ENCODE measurements around the gene OR6B3.

OR6B3 gene

GRCh38 chr2:240060977-240061591 lies 7.8 kb upstream of the OR6B3 start:
- no peak overlapping the region for H3K4me3 ChIP-seq (ENCODE audit: low read depth, low read length)
- TF ChIP-seq CTCF (IDR thresholded peaks at IDR 0.05; ENCODE audit: borderline replicate concordance, insufficient read depth, low read depth, low read length), result peak; percentile 57; the same call in 1 of the 2 replicates

GRCh38 chr2:240056678-240057077 lies 3.4 kb upstream of the OR6B3 start:
- no peak for TF ChIP-seq CTCF (IDR thresholded peaks at IDR 0.05; ENCODE audit: borderline replicate concordance, insufficient read depth, low read depth, low read length)
- H3K4me3 ChIP-seq (ENCODE audit: low read depth, low read length), result no peak overlapping the region

- TF ChIP-seq CTCF (IDR thresholded peaks at IDR 0.05; ENCODE audit: borderline replicate concordance, insufficient read depth, low read depth, low read length), result no peak
- H3K4me3 ChIP-seq (ENCODE audit: low read depth, low read length), result no peak overlapping the region
Observed at GRCh38 chr2:240055177-240055917, 2.0 kb upstream of the OR6B3 start.

GRCh38 chr2:240052524-240052923 lies 797 bp downstream of the OR6B3 start:
- no peak overlapping the region for H3K4me3 ChIP-seq (ENCODE audit: low read depth, low read length)

GRCh38 chr2:240051697-240052096 lies 1.6 kb downstream of the OR6B3 start:
- no peak for TF ChIP-seq CTCF (IDR thresholded peaks at IDR 0.05; ENCODE audit: borderline replicate concordance, insufficient read depth, low read depth, low read length)
- H3K4me3 ChIP-seq (ENCODE audit: low read depth, low read length), result no peak overlapping the region

More at GRCh38 chr2:240052524-240052923, 797 bp downstream of the OR6B3 start:
- no peak for TF ChIP-seq CTCF (IDR thresholded peaks at IDR 0.05; ENCODE audit: borderline replicate concordance, insufficient read depth, low read depth, low read length)

GRCh38 chr2:240050278-240050677 lies 3.0 kb downstream of the OR6B3 start:
- H3K4me3 ChIP-seq (ENCODE audit: low read depth, low read length), result no peak overlapping the region
- no peak for TF ChIP-seq CTCF (IDR thresholded peaks at IDR 0.05; ENCODE audit: borderline replicate concordance, insufficient read depth, low read depth, low read length)

GRCh38 chr2:240048237-240048636 lies 5.1 kb downstream of the OR6B3 start:
- no peak for TF ChIP-seq CTCF (IDR thresholded peaks at IDR 0.05; ENCODE audit: borderline replicate concordance, insufficient read depth, low read depth, low read length)
- no peak overlapping the region for H3K4me3 ChIP-seq (ENCODE audit: low read depth, low read length)
